H1 (cell line): ENCODE measurements around the gene CTTNBP2. TPM values are rescaled to one million over a fixed set of nuclear protein-coding genes. Genes with fewer than 3 reads are reported as not detected.

Experiments
- CTCF ChIA-PET: fragments of 300-600 bp; sonication (Branson Sonifier 250); formaldehyde crosslinking; loops from one replicate; lab custom pipeline; 2021; ENCODE audit not compliant: partially characterized antibody; lab: Charles Lee
- POLR2A ChIA-PET: fragments of 300-600 bp; sonication (Branson Sonifier 250); formaldehyde crosslinking; loops from one replicate; lab custom pipeline; 2021; ENCODE audit warnings: inconsistent platforms; ENCODE audit not compliant: partially characterized antibody; lab: Charles Lee
- DNase-seq, 2 experiments: peaks; one replicate each; pipeline versions ENCODE4 v3.0.0 to v3.0.0-alpha.2; 2010 to 2022; ENCODE audit warnings: low spot score in 2 of 2, low read depth in 1 of 2, mixed read lengths in 1 of 2
- FAIRE-seq: peaks from 2 replicates; lab custom pipeline; 2011; peaks lifted over from hg19 to GRCh38; lab: Jason Lieb, UNC
- H2AFZ ChIP-seq: 2 replicates; pipeline ENCODE4 v1.8.1; 2012; ENCODE audit warnings: low read length, inconsistent platforms
- H2AK5ac ChIP-seq: 2 replicates; pipeline ENCODE4 v1.6.1; 2013; ENCODE audit warnings: low read depth, low read length
- H2BK120ac ChIP-seq: replicated peaks from 2 replicates; pipeline ENCODE3; 2013; ENCODE audit warnings: low read depth, low read length, inconsistent platforms
- H2BK12ac ChIP-seq: 2 replicates; pipeline ENCODE4 v1.6.1; 2013; ENCODE audit warnings: low read depth, low read length
- H2BK15ac ChIP-seq: 2 replicates; pipeline ENCODE4 v1.6.1; 2013; ENCODE audit warnings: low read length
- H2BK20ac ChIP-seq: 2 replicates; pipeline ENCODE4 v1.6.1; 2013; ENCODE audit warnings: low read length
- H2BK5ac ChIP-seq: 2 replicates; pipeline ENCODE4 v1.6.1; 2013; ENCODE audit warnings: low read depth, low read length
- H3K14ac ChIP-seq: 2 replicates; pipeline ENCODE4 v1.6.1; 2013; ENCODE audit warnings: inconsistent platforms; ENCODE audit not compliant: insufficient read length
- H3K18ac ChIP-seq: 2 replicates; pipeline ENCODE4 v1.6.1; 2013; ENCODE audit warnings: low read length; ENCODE audit errors: extremely low read depth
- H3K23ac ChIP-seq: 2 replicates; pipeline ENCODE4 v1.6.1; 2013; ENCODE audit warnings: inconsistent platforms; ENCODE audit not compliant: insufficient read length
- H3K23me2 ChIP-seq: 2 replicates; pipeline ENCODE4 v1.6.1; 2013; ENCODE audit warnings: low read depth, low read length
- H3K27ac ChIP-seq: 2 replicates; pipeline ENCODE4 v1.6.1; 2011; ENCODE audit warnings: low read depth, low read length, inconsistent platforms
- H3K27me3 ChIP-seq, 4 experiments: replicated peaks in 1 of 4; 1 replicate in 1 of 4; 2 replicates in 3 of 4; pipeline versions ENCODE4 v1.6.1 to v1.8.1; 2011 to 2013; ENCODE audit warnings: low read length in 3 of 4, mild to moderate bottlenecking in 3 of 4, inconsistent platforms in 2 of 4, mixed read lengths in 2 of 4, moderate library complexity in 1 of 4; ENCODE audit not compliant: control insufficient read depth in 3 of 4, insufficient read depth in 3 of 4; ENCODE audit errors: extremely low read depth in 1 of 4
- H3K36me3 ChIP-seq, 4 experiments: 2 replicates each; pipeline versions ENCODE4 v1.6.1 to v1.8.1; 2011 to 2013; ENCODE audit warnings: mild to moderate bottlenecking in 4 of 4, low read length in 3 of 4, moderate library complexity in 2 of 4, control low read depth in 1 of 4, inconsistent platforms in 1 of 4; ENCODE audit not compliant: insufficient read depth in 4 of 4, control insufficient read depth in 2 of 4
- H3K4ac ChIP-seq: replicated peaks from 2 replicates; pipeline ENCODE3; 2013; ENCODE audit warnings: low read length, low read depth, mixed read lengths, inconsistent platforms; ENCODE audit not compliant: insufficient read length
- H3K4me1 ChIP-seq, 4 experiments: replicated peaks in 1 of 4; 1 replicate in 1 of 4; 2 replicates in 3 of 4; pipeline versions ENCODE4 v1.6.1 to v1.8.1; 2011 to 2013; ENCODE audit warnings: low read length in 3 of 4, inconsistent platforms in 2 of 4, mixed read lengths in 1 of 4; ENCODE audit not compliant: insufficient read depth in 4 of 4, control insufficient read depth in 3 of 4
- H3K4me2 ChIP-seq, 2 experiments: 2 replicates each; pipeline versions ENCODE4 v1.6.1 to v1.8.1; 2011 to 2013; ENCODE audit warnings: low read depth in 2 of 2, low read length in 2 of 2, control low read depth in 1 of 2, inconsistent platforms in 1 of 2, mild to moderate bottlenecking in 1 of 2; ENCODE audit not compliant: insufficient read depth in 1 of 2
- H3K4me3 ChIP-seq, 4 experiments: fragments of 200-600, 300-600 bp in 1 of 4; sonication (generic), shearing (Covaris generic), sonication (Bioruptor Twin) in 1 of 4; 2 replicates each; pipeline versions ENCODE4 v1.5.1 to v1.8.1; 2011 to 2016; ENCODE audit warnings: low read length in 4 of 4, low read depth in 3 of 4, control low read depth in 2 of 4, inconsistent platforms in 2 of 4, mild to moderate bottlenecking in 2 of 4, mixed read lengths in 1 of 4, moderate library complexity in 1 of 4; ENCODE audit not compliant: insufficient read depth in 2 of 4; ENCODE audit errors: extremely low read depth in 1 of 4
- H3K56ac ChIP-seq: replicated peaks from 2 replicates; pipeline ENCODE3; 2013; ENCODE audit warnings: low read depth, mild to moderate bottlenecking, mixed read lengths, low read length, inconsistent platforms; ENCODE audit not compliant: insufficient read length
- H3K79me1 ChIP-seq: 2 replicates; pipeline ENCODE4 v1.6.1; 2013; ENCODE audit warnings: low read depth, low read length, control low read depth
- H3K79me2 ChIP-seq, 2 experiments: 2 replicates each; pipeline versions ENCODE4 v1.6.1 to v1.8.1; 2012 to 2013; ENCODE audit warnings: low read length in 2 of 2, mild to moderate bottlenecking in 2 of 2, inconsistent platforms in 1 of 2; ENCODE audit not compliant: insufficient read depth in 2 of 2, control insufficient read depth in 1 of 2
- H3K9ac ChIP-seq, 4 experiments: replicated peaks in 1 of 4; 1 replicate in 1 of 4; 2 replicates in 3 of 4; pipeline versions ENCODE4 v1.6.1 to v1.8.1; 2011 to 2013; ENCODE audit warnings: low read depth in 3 of 4, low read length in 3 of 4, control low read depth in 2 of 4, mild to moderate bottlenecking in 2 of 4, moderate library complexity in 2 of 4, inconsistent platforms in 1 of 4; ENCODE audit errors: extremely low read depth in 1 of 4
- H3K9me3 ChIP-seq, 2 experiments: 2 replicates each; pipeline versions ENCODE4 v1.6.1 to v1.8.1; 2012 to 2013; ENCODE audit warnings: mild to moderate bottlenecking in 2 of 2, moderate library complexity in 2 of 2, control low read depth in 1 of 2, inconsistent platforms in 1 of 2, low read depth in 1 of 2, low read length in 1 of 2, mixed read lengths in 1 of 2; ENCODE audit not compliant: insufficient read depth in 2 of 2
- H4K20me1 ChIP-seq, 2 experiments: replicated peaks in 1 of 2; 2 replicates each; pipeline versions ENCODE3 to v1.8.1; 2011 to 2013; ENCODE audit warnings: inconsistent platforms in 2 of 2, low read length in 2 of 2, mild to moderate bottlenecking in 1 of 2; ENCODE audit not compliant: insufficient read depth in 2 of 2, control insufficient read depth in 1 of 2
- H4K5ac ChIP-seq: 2 replicates; pipeline ENCODE4 v1.6.1; 2013; ENCODE audit warnings: low read length, low read depth, mixed read lengths, inconsistent platforms; ENCODE audit not compliant: insufficient read length
- H4K8ac ChIP-seq: 2 replicates; pipeline ENCODE4 v1.8.0; 2013; ENCODE audit warnings: mild to moderate bottlenecking, moderate library complexity, low read length, inconsistent platforms; ENCODE audit not compliant: insufficient read depth; ENCODE audit errors: extremely low read depth
- H4K91ac ChIP-seq: replicated peaks from 2 replicates; pipeline ENCODE3; 2013; ENCODE audit warnings: low read length, mixed read lengths, inconsistent platforms; ENCODE audit not compliant: insufficient read length
- ATF3 ChIP-seq: IDR thresholded peaks from 2 replicates; pipeline ENCODE4 v1.6.1; 2011; ENCODE audit warnings: low read depth, mild to moderate bottlenecking, low read length; ENCODE audit not compliant: insufficient read depth
- CTCF ChIP-seq, 3 experiments: IDR thresholded peaks; 1 replicate in 2 of 3; 2 replicates in 1 of 3; pipeline versions ENCODE4 v1.5.1 to v1.6.1; 2011; ENCODE audit warnings: low read length in 3 of 3, mild to moderate bottlenecking in 3 of 3, inconsistent platforms in 2 of 3, low read depth in 1 of 3, moderate library complexity in 1 of 3; ENCODE audit not compliant: insufficient read depth in 1 of 3; ENCODE audit errors: control extremely low read depth in 1 of 3
- GTF2F1 ChIP-seq: IDR thresholded peaks from 2 replicates; pipeline ENCODE4 v1.6.1; 2012; ENCODE audit warnings: low read depth, low read length, improper control_type of control experiment, borderline replicate concordance
- HDAC2 ChIP-seq, 2 experiments: fragments of 300-600 bp in 1 of 2; sonication (generic) in 1 of 2; IDR thresholded peaks; 2 replicates each; pipeline ENCODE4 v1.6.1; 2011 to 2012; ENCODE audit warnings: low read depth in 2 of 2, low read length in 2 of 2, mild to moderate bottlenecking in 2 of 2, moderate library complexity in 2 of 2, borderline replicate concordance in 1 of 2, inconsistent platforms in 1 of 2
- RAD21 ChIP-seq, 2 experiments: IDR thresholded peaks in 1 of 2; conservative IDR thresholded peaks in 1 of 2; 2 replicates each; pipeline ENCODE4 v1.6.1; 2011; ENCODE audit warnings: low read depth in 2 of 2, low read length in 2 of 2, improper control_type of control experiment in 1 of 2, inconsistent platforms in 1 of 2, mild to moderate bottlenecking in 1 of 2, moderate library complexity in 1 of 2
- SP1 ChIP-seq: IDR thresholded peaks from 2 replicates; pipeline ENCODE4 v1.6.1; 2011; ENCODE audit warnings: low read depth, low read length
- TCF12 ChIP-seq: IDR thresholded peaks from 2 replicates; pipeline ENCODE4 v1.6.1; 2011; ENCODE audit warnings: low read depth, mild to moderate bottlenecking, low read length
- WGBS, 2 experiments: shearing (Covaris generic) in 1 of 2; methylation state at CpG; one replicate each; pipeline versions ENCODE4 v1.1.6 to v1.1.7; 2013 to 2015; ENCODE audit warnings: low lambda C conversion rate in 2 of 2, mixed read lengths in 2 of 2, inconsistent platforms in 1 of 2, low coverage in 1 of 2, missing lambda C conversion rate in 1 of 2; ENCODE audit not compliant: insufficient replicate concordance in 2 of 2, insufficient coverage in 1 of 2, insufficient read length in 1 of 2; ENCODE audit errors: extremely low coverage in 1 of 2, missing lambda C conversion rate in 1 of 2; 5-methylcytosine and 5-hydroxymethylcytosine counted together
- polyA plus RNA-seq, 7 experiments: library from polyadenylated mRNA; depleted of rRNA in 3 of 7; stranded (reverse) in 5 of 7; unstranded in 2 of 7; fragments of >200 nt in 5 of 7; fragments of 200-250 nt in 2 of 7; gene quantifications; 1 replicate in 5 of 7; 2 replicates in 1 of 7; 4 replicates in 1 of 7; pipeline versions ENCODE4 v1.2.1 to v1.2.3, GENCODE V29; 2011 to 2013; ENCODE audit warnings: missing spikeins in 2 of 7, mixed read lengths in 2 of 7
- total RNA-seq: library from RNA; stranded (reverse); fragmentation: NEBNext Ultra II Directional; extraction: Animal tissue kit (Norgen Biotek cat#: 25700); gene quantifications from 2 replicates; pipeline ENCODE4 v1.2.1, GENCODE V29; 2021

CTTNBP2 gene
- total and polyA plus RNA-seq, 2 of the 8 experiments (the other 6 are each of a cell fraction or from before 2014, with no cell fraction given): 15.3 to 35.1 TPM

- Histone ChIP-seq H2BK20ac (no peak overlapping the region), H3K9me3 (no peaks in the 10 kb centered on the region), H2BK15ac (no peak overlapping the region), H4K20me1 (no peaks in the 10 kb centered on the region), H2BK12ac (no peak overlapping the region), H4K5ac (no peak overlapping the region), H3K27me3 (no peaks in the 10 kb centered on the region), H3K56ac (no peak overlapping the region), H4K8ac (no peak overlapping the region), H3K36me3 (peaks cover 0 to 14% (median 9%) of the 10 kb centered on the region in 4 experiments; a peak in 5 of 8 replicates), H3K18ac (no peak overlapping the region), H3K4me1 (no peaks in the 10 kb centered on the region), H3K4me3 (no peak overlapping the region), H2BK120ac (no peak overlapping the region), H2BK5ac (no peak overlapping the region), H2AK5ac (no peak overlapping the region), H3K4ac (no peak overlapping the region), H4K91ac (no peak overlapping the region), H3K79me1 (0 out of 2 replicates have a peak, but pooled peaks cover 2% of the 10 kb centered on the region), H3K14ac (no peak overlapping the region), H2AFZ (no peak overlapping the region), H3K27ac (no peak overlapping the region), H3K23ac (no peak overlapping the region), H3K79me2 (no peaks in the 10 kb centered on the region), H3K4me2 (no peak overlapping the region), H3K9ac (no peak overlapping the region), H3K23me2 (no peaks in the 10 kb centered on the region)
- ChIA-PET POLR2A (no interaction called here), CTCF (interaction anchor here (0.6 to 2.7 kb wide), 42 partner anchors 9 to 444 kb away, joined by 3 to 15 read pairs (median 4); no protein-coding TSS in a partner anchor)
- no peak for DNase-seq
- WGBS, 2 experiments: 74% methylated on average over 8 of the region's 8 CpGs; no CpG with 5 or more reads in 1 of the 2 experiments
- no peak for FAIRE-seq
- TF ChIP-seq GTF2F1 (no peak), CTCF (IDR thresholded peaks at IDR 0.05; ENCODE audit: control extremely low read depth in 1 of 3, insufficient read depth in 1 of 3, low read depth in 1 of 3, low read length in 3 of 3) (peak in 2 of 3 experiments; percentile 18 to 26; a peak in 2 of 4 replicates), TCF12 (no peak), SP1 (no peak), HDAC2 (IDR thresholded peaks at IDR 0.05; ENCODE audit: borderline replicate concordance in 1 of 2, low read depth in 2 of 2, low read length in 2 of 2) (no peak), ATF3 (no peak), RAD21 (IDR thresholded peaks at IDR 0.05 in 1 of 2, conservative IDR thresholded peaks at IDR 0.05 in 1 of 2; ENCODE audit: low read depth in 2 of 2, low read length in 2 of 2) (peak in 1 of 2 experiments; percentile 50)
Observed at GRCh38 chr7:117750612-117751563, 122.4 kb downstream of the CTTNBP2 start.
